ENCODE measurements around the gene ITGAL. TPM values are rescaled to one million over a fixed set of nuclear protein-coding genes. Genes with fewer than 3 reads are reported as not detected.

Gene ITGAL
- total and polyA plus RNA-seq, 2 experiments from 2014 or later = not detected

GRCh38 chr16:30490210-30490609 is 17.7 kb downstream of the ITGAL start:
- no peak for DNase-seq (ENCODE audit: low read depth in 1 of 2, low spot score in 1 of 2)
- TF ChIP-seq CTCF (IDR thresholded peaks at IDR 0.05; ENCODE audit: low read depth, low read length) = no peak
- H3K9me3 ChIP-seq (ENCODE audit: low read depth) = no peaks in the 10 kb centered on the region
- H3K4me1 ChIP-seq (ENCODE audit: low read depth) = no peaks in the 10 kb centered on the region
- no peak overlapping the region for H3K4me3 ChIP-seq
- H3K27me3 ChIP-seq = no peaks in the 10 kb centered on the region
- H3K27ac ChIP-seq = no peak overlapping the region
- no peaks in the 10 kb centered on the region for H3K36me3 ChIP-seq

GRCh38 chr16:30491229-30491628 is 18.7 kb downstream of the ITGAL start:
- Histone ChIP-seq H3K4me1 (ENCODE audit: low read depth) (no peaks in the 10 kb centered on the region), H3K4me3 (no peak overlapping the region), H3K27me3 (no peaks in the 10 kb centered on the region), H3K36me3 (no peaks in the 10 kb centered on the region), H3K9me3 (ENCODE audit: low read depth) (no peaks in the 10 kb centered on the region), H3K27ac (no peak overlapping the region)
- TF ChIP-seq CTCF (IDR thresholded peaks at IDR 0.05; ENCODE audit: low read depth, low read length) = no peak
- no peak for DNase-seq (ENCODE audit: low read depth in 1 of 2, low spot score in 1 of 2)

- no peak overlapping the region for H3K4me3 ChIP-seq
- no peak overlapping the region for H3K27ac ChIP-seq
- no peaks in the 10 kb centered on the region for H3K9me3 ChIP-seq (ENCODE audit: low read depth)
- peak in 1 of 2 donors; percentile 77 for DNase-seq (ENCODE audit: low read depth in 1 of 2, low spot score in 1 of 2)
- TF ChIP-seq CTCF (IDR thresholded peaks at IDR 0.05; ENCODE audit: low read depth, low read length) = no peak
- no peaks in the 10 kb centered on the region for H3K27me3 ChIP-seq
- no peaks in the 10 kb centered on the region for H3K36me3 ChIP-seq
- no peaks in the 10 kb centered on the region for H3K4me1 ChIP-seq (ENCODE audit: low read depth)
These were observed 19.3 kb downstream of the ITGAL start for GRCh38 chr16:30491744-30492308.

DNA sequence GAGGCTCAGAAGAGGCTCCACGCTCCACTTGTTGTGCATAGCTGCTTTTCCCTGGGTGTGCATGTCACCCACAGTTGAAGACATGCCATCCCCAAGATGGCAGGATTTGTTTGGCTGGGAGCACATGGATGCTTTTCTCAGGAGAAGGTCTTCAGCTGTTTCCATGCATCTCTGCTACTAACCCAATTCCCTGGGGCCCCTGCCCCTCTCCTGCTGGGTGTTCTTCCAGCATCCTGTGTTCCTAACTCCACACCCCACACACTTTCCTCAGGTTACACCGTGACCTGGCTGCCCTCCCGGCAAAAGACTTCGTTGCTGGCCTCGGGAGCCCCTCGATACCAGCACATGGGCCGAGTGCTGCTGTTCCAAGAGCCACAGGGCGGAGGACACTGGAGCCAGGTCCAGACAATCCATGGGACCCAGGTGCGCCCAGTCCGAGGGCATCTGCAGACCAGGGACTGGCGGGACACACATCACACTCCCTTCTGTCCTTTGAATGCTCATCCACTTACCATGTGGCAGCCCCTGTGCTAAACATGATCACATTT is 21.5 kb downstream of the ITGAL start:
- no peak for TF ChIP-seq CTCF (IDR thresholded peaks at IDR 0.05; ENCODE audit: low read depth, low read length)
- H3K4me1 ChIP-seq (ENCODE audit: low read depth) = no peaks in the 10 kb centered on the region
- H3K27me3 ChIP-seq = no peaks in the 10 kb centered on the region
- no peaks in the 10 kb centered on the region for H3K9me3 ChIP-seq (ENCODE audit: low read depth)
- H3K36me3 ChIP-seq = no peaks in the 10 kb centered on the region
- H3K4me3 ChIP-seq = no peak overlapping the region
- no peak for DNase-seq (ENCODE audit: low read depth in 1 of 2, low spot score in 1 of 2)
- H3K27ac ChIP-seq = no peak overlapping the region

- H3K27me3 ChIP-seq = no peaks in the 10 kb centered on the region
- no peak overlapping the region for H3K27ac ChIP-seq
- no peak for DNase-seq (ENCODE audit: low read depth in 1 of 2, low spot score in 1 of 2)
- H3K4me3 ChIP-seq = no peak overlapping the region
- no peak for TF ChIP-seq CTCF (IDR thresholded peaks at IDR 0.05; ENCODE audit: low read depth, low read length)
- H3K9me3 ChIP-seq (ENCODE audit: low read depth) = no peaks in the 10 kb centered on the region
- H3K36me3 ChIP-seq = no peaks in the 10 kb centered on the region
- no peaks in the 10 kb centered on the region for H3K4me1 ChIP-seq (ENCODE audit: low read depth)
These were observed 22.2 kb downstream of the ITGAL start for GRCh38 chr16:30494709-30495108.

Data from cardiac muscle cell (in vitro differentiated cells and primary cell).